DMS153 (cell line): ENCODE results near the gene GRID1.

Source experiments
- DNase-seq: peaks from one replicate; lab custom pipeline; 2025; lab: John Stamatoyannopoulos, UW

GRID1 gene

GRCh38 chr10:85599081-85599480 lies 767.5 kb downstream of the GRID1 start:
- DNase-seq, result no peak

DNA sequence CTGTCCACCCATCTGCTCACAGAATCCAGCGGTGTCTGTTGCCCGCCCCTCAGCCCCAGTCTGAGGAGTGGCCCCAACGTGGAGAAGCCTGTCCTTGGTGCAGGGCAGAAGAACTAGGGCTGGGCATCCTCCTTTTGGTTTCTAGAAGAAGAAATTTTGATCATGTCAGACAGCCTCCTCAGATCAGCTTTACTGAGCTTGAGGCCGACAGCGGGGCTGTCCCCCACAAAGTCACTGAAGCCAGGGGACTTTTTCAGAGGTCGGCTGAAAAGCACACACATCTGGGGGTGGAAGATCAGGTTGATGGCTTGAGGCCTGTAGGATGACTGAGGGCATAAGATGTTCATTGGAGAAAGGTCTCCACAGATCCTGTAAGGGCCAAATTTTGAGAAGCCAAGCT lies 767.9 kb downstream of the GRID1 start:
- no peak for DNase-seq

- no peak for DNase-seq
These were observed 769.6 kb downstream of the GRID1 start for GRCh38 chr10:85597006-85597405.

DNA sequence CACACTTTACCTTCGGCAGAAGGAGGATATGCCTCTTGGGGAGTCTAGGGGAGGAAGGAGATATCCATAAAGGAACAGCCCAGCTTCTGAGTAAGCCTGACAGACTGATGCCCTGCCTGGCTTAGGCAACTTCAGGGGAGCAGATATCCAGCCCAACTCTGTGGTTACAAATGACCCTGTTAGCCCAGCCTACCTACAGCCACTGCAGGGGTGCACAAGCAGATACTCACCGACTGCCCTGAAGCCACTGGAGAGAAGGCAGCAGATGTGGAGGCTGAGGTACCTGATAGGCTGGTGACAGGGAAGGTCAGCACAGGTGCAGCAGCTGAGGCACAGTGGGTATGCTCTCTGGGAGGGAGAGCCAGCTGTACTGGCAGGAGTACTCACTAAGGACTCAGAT lies 770.2 kb downstream of the GRID1 start:
- no peak for DNase-seq

DNA sequence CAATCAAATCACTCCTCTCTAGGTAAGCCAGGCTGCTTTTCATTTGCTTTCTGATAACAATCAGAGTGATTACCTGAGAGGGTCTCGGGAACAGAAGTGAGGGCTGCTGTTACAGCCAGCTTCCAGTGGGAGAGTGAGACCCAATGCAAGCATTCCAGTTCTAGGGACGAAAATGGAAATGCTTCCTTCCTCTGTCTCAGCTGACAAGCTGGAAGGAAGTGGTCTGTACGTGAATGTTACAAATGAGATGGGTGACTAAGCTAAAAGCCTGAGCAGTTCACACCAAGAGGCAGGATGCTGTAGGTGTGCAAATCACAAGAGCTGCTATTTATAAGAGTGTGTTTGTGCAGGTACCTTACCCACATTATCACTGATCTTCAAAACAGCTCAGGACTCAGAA lies 772.4 kb downstream of the GRID1 start:
- DNase-seq, result no peak

GRCh38 chr10:85593226-85593772 lies 773.3 kb downstream of the GRID1 start:
- DNase-seq, result no peak

GRCh38 chr10:85581371-85581770 lies 785.2 kb downstream of the GRID1 start:
- no peak for DNase-seq

DNA sequence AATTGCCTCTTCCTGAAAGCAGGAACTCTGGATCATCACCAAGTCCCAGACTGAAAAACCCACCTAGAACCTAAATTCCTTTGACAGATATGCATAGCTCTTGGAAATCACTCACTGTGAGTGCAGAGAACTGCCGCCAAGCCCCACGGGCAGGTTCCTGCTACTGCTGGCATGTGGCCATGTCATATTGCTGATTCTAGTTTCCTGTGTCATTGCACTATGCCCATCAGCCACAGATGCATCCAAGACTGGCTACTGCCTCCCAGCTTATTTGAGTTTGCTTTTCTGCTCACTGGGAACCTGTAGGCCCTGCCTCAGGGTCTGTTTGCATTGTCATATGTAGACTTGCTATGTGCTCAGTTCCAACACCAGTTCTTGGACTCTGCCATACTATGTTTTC lies 786.0 kb downstream of the GRID1 start:
- no peak for DNase-seq

- no peak for DNase-seq
These were observed 787.7 kb downstream of the GRID1 start for GRCh38 chr10:85578860-85579259.

DNA sequence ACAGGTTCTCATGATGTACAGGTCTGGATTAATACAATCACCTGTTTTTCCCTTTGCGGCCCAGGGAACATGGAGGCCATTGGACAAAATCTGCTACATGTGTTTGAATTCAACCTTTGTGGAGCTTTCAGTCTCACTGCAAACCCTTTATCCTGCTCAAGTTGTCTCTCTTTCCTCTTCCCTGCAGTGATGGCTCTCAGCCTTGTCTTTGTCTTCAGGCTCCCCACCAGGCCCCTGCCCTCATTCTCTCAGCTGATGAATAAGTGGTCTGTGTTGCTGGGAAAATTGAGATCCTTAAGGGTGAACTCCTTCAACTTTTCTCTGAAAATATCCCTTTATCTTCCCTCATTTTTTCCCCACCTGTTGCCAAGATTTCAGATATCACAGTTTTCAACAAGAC lies 791.2 kb downstream of the GRID1 start:
- no peak for DNase-seq

DNA sequence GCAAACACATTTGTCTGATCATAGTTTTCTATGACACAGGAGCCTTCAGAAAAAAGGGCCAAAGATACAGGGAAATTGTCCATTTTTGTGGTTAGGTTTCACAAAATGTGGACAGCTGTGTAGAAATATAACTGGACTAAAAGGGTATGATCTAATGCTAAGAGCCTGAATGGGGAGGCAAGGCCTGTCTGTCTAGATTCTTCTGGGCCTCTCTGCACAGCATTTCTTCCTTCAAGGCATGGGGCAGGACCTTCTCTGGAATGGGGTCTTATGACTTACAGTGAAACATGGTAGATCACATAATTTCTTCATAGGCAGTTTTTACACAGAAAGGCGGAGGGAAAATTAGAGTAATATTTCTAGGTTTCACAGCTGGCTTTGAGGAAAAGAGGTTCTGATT lies 795.7 kb downstream of the GRID1 start:
- DNase-seq, result no peak

DNA sequence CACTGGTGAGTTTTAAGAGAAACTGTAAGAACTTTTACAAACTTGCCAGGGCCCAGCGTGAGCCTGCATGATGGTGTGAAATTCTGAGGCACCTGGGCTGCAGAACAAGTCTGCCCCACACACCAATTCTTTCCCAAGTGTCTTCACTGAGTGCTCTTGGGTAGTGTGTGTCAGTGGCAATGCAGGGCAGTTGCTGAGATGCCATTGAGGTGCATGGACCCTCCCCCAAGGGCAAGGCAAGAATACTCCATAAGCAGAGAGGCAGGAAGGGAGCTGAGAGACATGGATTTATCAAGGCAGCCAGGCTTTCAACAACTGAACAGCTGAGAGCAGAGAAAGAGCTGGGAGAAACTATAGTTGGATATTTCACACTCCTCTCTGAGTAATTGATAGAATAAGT lies 801.2 kb downstream of the GRID1 start:
- no peak for DNase-seq

- no peak for DNase-seq
These were observed 808.1 kb downstream of the GRID1 start for GRCh38 chr10:85558533-85558932.

- DNase-seq, result no peak
These were observed 808.9 kb downstream of the GRID1 start for GRCh38 chr10:85557706-85558105.

GRCh38 chr10:85557077-85557476 lies 809.5 kb downstream of the GRID1 start:
- DNase-seq, result no peak
